Endodermal cell (in vitro differentiated cells): Measurements from ENCODE around the gene DYNC2LI1. TPM values are rescaled to one million over a fixed set of nuclear protein-coding genes. Genes with fewer than 3 reads are reported as not detected.

Experiments
- DNase-seq: peaks from one replicate; pipeline ENCODE4 v3.0.0-alpha.2; 2017
- H3K27ac ChIP-seq: 2 replicates; pipeline ENCODE4 v1.5.1; 2013; ENCODE audit warnings: mild to moderate bottlenecking, low read depth, low read length, moderate library complexity
- H3K27me3 ChIP-seq: 2 replicates; pipeline ENCODE4 v1.6.1; 2013; ENCODE audit warnings: mild to moderate bottlenecking, low read length, moderate library complexity; ENCODE audit not compliant: insufficient read depth, control insufficient read depth, poor library complexity, severe bottlenecking
- H3K36me3 ChIP-seq: 2 replicates; pipeline ENCODE4 v1.7.0; 2013; ENCODE audit warnings: mild to moderate bottlenecking, low read length, moderate library complexity; ENCODE audit not compliant: control insufficient read depth, insufficient read depth
- H3K4me1 ChIP-seq: one replicate; pipeline ENCODE4 v1.7.0; 2013; ENCODE audit warnings: low read length; ENCODE audit not compliant: control insufficient read depth, insufficient read depth
- H3K4me3 ChIP-seq: 2 replicates; pipeline ENCODE4 v1.5.1; 2013; ENCODE audit warnings: mild to moderate bottlenecking, low read length, moderate library complexity
- H3K9ac ChIP-seq: 2 replicates; pipeline ENCODE4 v1.6.1; 2013; ENCODE audit warnings: mild to moderate bottlenecking, low read length, moderate library complexity; ENCODE audit not compliant: poor library complexity, severe bottlenecking; ENCODE audit errors: extremely low read depth
- H3K9me3 ChIP-seq: 2 replicates; pipeline ENCODE4 v1.6.1; 2013; ENCODE audit warnings: mild to moderate bottlenecking, low read length, moderate library complexity; ENCODE audit not compliant: control insufficient read depth
- H3K27ac Mint-ChIP-seq: 2 replicates; pipeline ENCODE4 v1.8.0; 2020; ENCODE audit warnings: mixed read lengths
- H3K27me3 Mint-ChIP-seq: 2 replicates; pipeline ENCODE4 v1.8.0; 2021; ENCODE audit warnings: mild to moderate bottlenecking, mixed read lengths; ENCODE audit not compliant: insufficient read depth
- H3K36me3 Mint-ChIP-seq: 2 replicates; pipeline ENCODE4 v1.8.0; 2020; ENCODE audit warnings: low read depth, mixed read lengths
- H3K4me1 Mint-ChIP-seq: 2 replicates; pipeline ENCODE4 v1.8.0; 2020; ENCODE audit warnings: mixed read lengths
- H3K4me3 Mint-ChIP-seq: 2 replicates; pipeline ENCODE4 v1.8.0; 2020; ENCODE audit warnings: mild to moderate bottlenecking, moderate library complexity, mixed read lengths
- H3K9me3 Mint-ChIP-seq: 2 replicates; pipeline ENCODE4 v1.8.0; 2020; ENCODE audit warnings: mild to moderate bottlenecking, mixed read lengths
- WGBS, 2 experiments: methylation state at CpG; one replicate each; pipeline versions ENCODE4 v1.1.5 to v1.1.7; 2013; ENCODE audit warnings: missing lambda C conversion rate in 2 of 2, mixed read lengths in 1 of 2; ENCODE audit not compliant: insufficient coverage in 1 of 2, insufficient read length in 1 of 2; 5-methylcytosine and 5-hydroxymethylcytosine counted together
- total RNA-seq, 2 donors: library from RNA; stranded (reverse); fragmentation: NEBNext Ultra II Directional in 1 of 2; extraction: Animal tissue kit (Norgen Biotek cat#: 25700) in 1 of 2; gene quantifications; 2 replicates in 1 of 2; 3 replicates in 1 of 2; pipeline ENCODE4 v1.2.1, GENCODE V29; 2021
- TF ChIP-seq, protein P1 (sequence below): fragments of 200-600 bp; sonication (generic); conservative IDR thresholded peaks from 2 replicates; pipeline ENCODE4 v1.5.0; 2021; ENCODE audit warnings: antibody characterized with exemption, mild to moderate bottlenecking

DYNC2LI1 gene
- total RNA-seq, 2 donors from 2014 or later, result 17.1 to 39.7 TPM

GRCh38 chr2:43851011-43851980 is 77.5 kb downstream of the DYNC2LI1 start:
- 92 to 97% methylated on average over 10 to 20 of the region's 20 CpGs for WGBS, 2 experiments
- peak; percentile 32 for DNase-seq
- peaks cover 12% of the 10 kb centered on the region for H3K9me3 ChIP-seq
- Mint-ChIP-seq H3K4me1 (no peaks in the 10 kb centered on the region), H3K27me3 (peaks cover 24% of the 10 kb centered on the region), H3K4me3 (no peak overlapping the region), H3K27ac (no peak overlapping the region), H3K36me3 (no peaks in the 10 kb centered on the region), H3K9me3 (no peaks in the 10 kb centered on the region)
- H3K4me3 ChIP-seq, result no peak overlapping the region
- H3K27ac ChIP-seq, result no peak overlapping the region
- H3K36me3 ChIP-seq, result no peaks in the 10 kb centered on the region
- TF ChIP-seq, protein P1, sequence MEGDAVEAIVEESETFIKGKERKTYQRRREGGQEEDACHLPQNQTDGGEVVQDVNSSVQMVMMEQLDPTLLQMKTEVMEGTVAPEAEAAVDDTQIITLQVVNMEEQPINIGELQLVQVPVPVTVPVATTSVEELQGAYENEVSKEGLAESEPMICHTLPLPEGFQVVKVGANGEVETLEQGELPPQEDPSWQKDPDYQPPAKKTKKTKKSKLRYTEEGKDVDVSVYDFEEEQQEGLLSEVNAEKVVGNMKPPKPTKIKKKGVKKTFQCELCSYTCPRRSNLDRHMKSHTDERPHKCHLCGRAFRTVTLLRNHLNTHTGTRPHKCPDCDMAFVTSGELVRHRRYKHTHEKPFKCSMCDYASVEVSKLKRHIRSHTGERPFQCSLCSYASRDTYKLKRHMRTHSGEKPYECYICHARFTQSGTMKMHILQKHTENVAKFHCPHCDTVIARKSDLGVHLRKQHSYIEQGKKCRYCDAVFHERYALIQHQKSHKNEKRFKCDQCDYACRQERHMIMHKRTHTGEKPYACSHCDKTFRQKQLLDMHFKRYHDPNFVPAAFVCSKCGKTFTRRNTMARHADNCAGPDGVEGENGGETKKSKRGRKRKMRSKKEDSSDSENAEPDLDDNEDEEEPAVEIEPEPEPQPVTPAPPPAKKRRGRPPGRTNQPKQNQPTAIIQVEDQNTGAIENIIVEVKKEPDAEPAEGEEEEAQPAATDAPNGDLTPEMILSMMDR, result no peak
- H3K27me3 ChIP-seq, result peaks cover 47% of the 10 kb centered on the region
- H3K4me1 ChIP-seq, result no peaks in the 10 kb centered on the region
- H3K9ac ChIP-seq, result no peak overlapping the region

- no peak overlapping the region for H3K9ac ChIP-seq
- no peaks in the 10 kb centered on the region for H3K4me1 ChIP-seq
- Mint-ChIP-seq H3K9me3 (peaks cover 2% of the 10 kb centered on the region), H3K27ac (no peak overlapping the region), H3K4me1 (no peaks in the 10 kb centered on the region), H3K4me3 (no peak overlapping the region), H3K36me3 (no peaks in the 10 kb centered on the region), H3K27me3 (peaks cover 31% of the 10 kb centered on the region)
- TF ChIP-seq, protein P1, result no peak
- H3K36me3 ChIP-seq, result no peaks in the 10 kb centered on the region
- no peak overlapping the region for H3K4me3 ChIP-seq
- no peak for DNase-seq
- H3K27ac ChIP-seq, result no peak overlapping the region
- H3K9me3 ChIP-seq, result peaks cover 22% of the 10 kb centered on the region
- peaks cover 51% of the 10 kb centered on the region for H3K27me3 ChIP-seq
- 92 to 94% methylated on average over 14 to 21 of the region's 21 CpGs for WGBS, 2 experiments
Measured at GRCh38 chr2:43852196-43852730, 78.4 kb downstream of the DYNC2LI1 start.

GRCh38 chr2:43853141-43854081 is 79.6 kb downstream of the DYNC2LI1 start:
- Mint-ChIP-seq H3K4me3 (no peak overlapping the region), H3K4me1 (no peaks in the 10 kb centered on the region), H3K9me3 (peaks cover 2% of the 10 kb centered on the region), H3K27ac (no peak overlapping the region), H3K36me3 (no peaks in the 10 kb centered on the region), H3K27me3 (peaks cover 43% of the 10 kb centered on the region)
- 92 to 96% methylated on average over 8 to 10 of the region's 10 CpGs for WGBS, 2 experiments
- no peaks in the 10 kb centered on the region for H3K36me3 ChIP-seq
- H3K9me3 ChIP-seq, result peaks cover 29% of the 10 kb centered on the region
- TF ChIP-seq, protein P1, result no peak
- no peak overlapping the region for H3K27ac ChIP-seq
- H3K9ac ChIP-seq, result no peak overlapping the region
- no peak for DNase-seq
- no peak overlapping the region for H3K4me3 ChIP-seq
- no peaks in the 10 kb centered on the region for H3K4me1 ChIP-seq
- H3K27me3 ChIP-seq, result peaks cover 63% of the 10 kb centered on the region
